Measurements from ENCODE around the gene CAP1.
"Not testable (repeated sequence)": the region's sequence is repeated elsewhere in the genome, so short reads cannot be mapped to it uniquely, and the experiment has no call there.

Gene CAP1

GRCh38 chr1:40030528-40031135 is 9.9 kb upstream of the CAP1 start:
- DNase-seq = no peak

DNA sequence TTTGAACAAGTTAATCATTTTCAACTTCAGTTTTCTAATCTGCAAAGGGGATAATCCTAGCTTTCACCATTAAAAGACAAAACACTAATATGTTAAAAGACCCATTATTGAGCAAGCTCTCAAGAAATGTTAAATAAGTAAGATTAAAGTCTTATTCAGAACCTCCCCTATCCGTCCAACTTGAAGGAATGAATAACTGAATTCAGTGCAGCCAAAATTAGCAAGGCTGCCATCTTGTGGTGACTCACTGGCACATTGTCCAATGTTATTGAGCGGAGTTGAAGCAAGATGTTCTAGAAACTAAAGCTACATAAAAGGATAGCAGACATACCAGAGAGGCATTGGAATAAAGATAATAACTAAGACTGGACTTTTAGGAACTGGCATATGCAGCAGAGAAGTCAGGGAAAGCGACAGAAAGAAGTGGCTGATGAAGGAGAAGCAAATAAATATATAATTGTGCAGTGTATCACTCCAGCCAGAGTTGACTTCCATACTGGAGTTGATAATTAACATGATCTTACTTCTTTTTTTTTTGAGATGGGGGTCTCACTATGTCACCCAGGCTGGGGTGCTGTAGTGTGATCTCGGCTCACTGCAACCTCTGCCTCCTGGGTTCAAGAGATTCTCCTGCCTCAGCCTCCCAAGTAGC is 8.2 kb upstream of the CAP1 start:
- peak in 25 of 56 donors; percentile 1 to 73 (median 22) for DNase-seq

DNA sequence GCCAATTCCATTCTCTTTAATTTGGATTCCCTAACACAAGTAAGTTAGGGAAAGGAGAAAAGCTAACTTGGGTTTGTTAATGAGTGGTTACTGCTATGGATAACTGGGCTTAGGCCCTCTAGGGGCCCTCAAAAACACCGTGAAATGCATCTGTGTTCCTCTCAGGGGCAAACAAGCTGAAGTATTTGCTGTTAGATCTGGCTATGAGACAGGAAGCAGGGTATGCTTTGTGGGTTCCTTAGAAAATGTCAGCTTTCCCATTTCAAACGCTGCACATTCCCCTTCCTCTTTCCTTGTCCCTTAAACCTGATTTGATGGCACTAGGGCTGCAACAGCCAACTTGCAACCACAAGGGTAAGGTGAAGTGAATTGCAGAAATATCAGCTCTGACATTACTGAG is 5.7 kb upstream of the CAP1 start:
- DNase-seq = no peak

- peak in 9 of 56 donors; percentile 2 to 27 (median 12) for DNase-seq
Measured at GRCh38 chr1:40036574-40036973, 4.0 kb upstream of the CAP1 start.

- not testable (repeated sequence) for DNase-seq
Measured at GRCh38 chr1:40037254-40037653, 3.3 kb upstream of the CAP1 start.

- no peak for DNase-seq
Measured at GRCh38 chr1:40038697-40039096, 1.8 kb upstream of the CAP1 start.

- peak in 13 of 56 donors; percentile 26 to 74 (median 54) for DNase-seq
Measured at GRCh38 chr1:40039245-40039756, 1.2 kb upstream of the CAP1 start.

GRCh38 chr1:40039757-40040510 is 595 bp upstream of the CAP1 start:
- peak in 46 of 56 donors; percentile 24 to 76 (median 58) for DNase-seq

- DNase-seq = no peak
Measured at GRCh38 chr1:40041466-40041838, 923 bp downstream of the CAP1 start.

GRCh38 chr1:40042341-40042740 is 1.8 kb downstream of the CAP1 start:
- no peak for DNase-seq

DNA sequence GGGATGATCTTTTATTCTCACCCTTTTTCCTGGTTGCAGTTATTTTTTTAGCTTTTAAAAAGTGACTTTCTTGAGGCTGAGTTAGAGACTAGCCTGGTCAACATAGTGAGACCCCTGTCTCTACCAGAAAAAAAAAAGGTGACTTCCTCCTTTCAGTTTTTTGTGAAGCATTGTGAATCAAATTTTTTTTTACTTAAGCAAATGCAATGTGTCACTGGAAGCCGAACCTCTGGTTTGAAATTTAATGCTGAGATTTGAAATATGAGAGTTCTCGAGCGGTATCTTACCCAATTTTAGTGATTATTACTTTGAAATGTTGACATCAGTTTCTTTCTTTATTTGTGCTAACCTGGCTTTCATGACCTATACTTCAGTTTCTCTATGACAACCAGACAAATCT is 3.6 kb downstream of the CAP1 start:
- DNase-seq = no peak

DNA sequence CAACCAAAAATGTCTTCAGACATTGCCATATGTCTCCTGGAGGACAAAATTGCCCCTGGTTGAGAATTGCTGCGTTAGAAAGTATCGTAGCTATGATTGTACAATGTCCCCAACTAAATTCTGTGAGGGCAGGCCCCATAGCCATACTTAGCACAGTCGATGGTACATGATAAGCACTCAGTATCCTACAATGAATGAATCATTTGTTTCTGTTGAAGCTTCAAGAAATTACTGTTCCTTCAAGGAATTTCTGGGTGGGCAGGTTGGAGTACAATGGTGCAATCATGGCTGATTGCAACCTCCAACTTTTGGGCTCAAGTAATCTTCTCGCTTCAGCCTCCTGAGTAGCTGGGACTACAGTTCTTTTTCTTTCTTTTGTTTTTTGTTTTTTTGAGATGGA is 4.7 kb downstream of the CAP1 start:
- no peak for DNase-seq

GRCh38 chr1:40045766-40046165 is 5.2 kb downstream of the CAP1 start:
- DNase-seq = no peak

- DNase-seq = no peak
Measured at GRCh38 chr1:40047276-40047675, 6.7 kb downstream of the CAP1 start.

DNA sequence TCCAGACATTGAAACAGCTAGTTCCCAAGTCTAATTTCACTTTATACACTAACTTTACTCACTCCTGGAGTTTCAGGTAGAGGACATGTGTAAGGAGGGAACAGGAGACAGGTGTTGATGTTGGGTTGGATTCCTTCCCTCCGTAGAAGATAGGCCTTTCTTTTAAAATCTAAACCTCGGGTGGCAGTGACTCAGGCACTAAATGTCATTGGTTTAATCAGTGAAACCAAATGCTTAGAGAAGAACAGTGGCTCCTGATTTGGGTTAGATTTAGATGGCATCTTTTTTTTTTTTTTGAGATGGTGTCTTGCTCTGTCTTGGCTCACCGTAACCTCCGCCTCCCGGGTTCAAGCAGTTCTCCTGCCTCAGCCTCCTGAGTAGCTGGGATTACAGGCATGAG is 7.2 kb downstream of the CAP1 start:
- DNase-seq = no peak

DNA sequence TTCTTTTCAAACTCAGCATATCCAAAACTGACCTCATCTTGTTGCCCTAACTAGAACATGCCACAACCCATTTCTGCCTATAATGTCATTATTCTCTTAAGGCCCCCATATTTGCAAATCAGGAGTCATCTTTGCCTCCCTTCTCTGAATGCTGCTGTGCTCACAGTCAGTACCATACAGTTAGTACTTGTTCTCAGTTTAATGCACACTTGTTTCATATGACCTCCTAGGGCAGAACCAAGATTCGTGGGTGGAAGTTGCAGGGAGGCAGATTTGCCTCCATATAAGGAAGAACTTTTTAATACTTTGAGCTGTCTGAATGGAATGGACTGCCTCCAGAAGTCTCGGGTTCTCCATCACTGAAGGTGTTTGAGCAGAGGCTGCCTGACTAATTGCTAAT is 9.2 kb downstream of the CAP1 start:
- DNase-seq = peak in 7 of 56 donors; percentile 9 to 36 (median 24)

DNA sequence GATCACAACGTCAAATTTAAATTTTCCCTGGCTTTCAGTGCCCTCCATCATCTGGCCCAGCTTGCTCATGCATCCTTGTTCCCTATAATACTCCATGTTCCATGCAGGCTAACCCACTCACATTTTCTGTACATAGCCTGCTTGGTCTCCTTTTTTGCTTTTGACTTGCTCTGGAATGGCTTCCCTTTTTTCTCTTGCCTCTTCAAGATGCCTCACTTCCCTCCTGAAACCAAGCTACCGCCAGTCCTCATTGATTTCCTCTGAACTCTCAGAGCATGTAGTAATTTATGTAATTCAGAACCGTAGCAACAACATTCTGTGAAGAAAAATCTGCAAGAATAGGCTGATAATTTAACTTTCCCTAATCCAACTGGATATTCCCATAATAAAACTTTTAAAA is 10.3 kb downstream of the CAP1 start:
- no peak for DNase-seq

- DNase-seq = no peak
Measured at GRCh38 chr1:40053138-40053887, 12.8 kb downstream of the CAP1 start.

GRCh38 chr1:40056519-40057309 is 16.2 kb downstream of the CAP1 start:
- DNase-seq = no peak

DNA sequence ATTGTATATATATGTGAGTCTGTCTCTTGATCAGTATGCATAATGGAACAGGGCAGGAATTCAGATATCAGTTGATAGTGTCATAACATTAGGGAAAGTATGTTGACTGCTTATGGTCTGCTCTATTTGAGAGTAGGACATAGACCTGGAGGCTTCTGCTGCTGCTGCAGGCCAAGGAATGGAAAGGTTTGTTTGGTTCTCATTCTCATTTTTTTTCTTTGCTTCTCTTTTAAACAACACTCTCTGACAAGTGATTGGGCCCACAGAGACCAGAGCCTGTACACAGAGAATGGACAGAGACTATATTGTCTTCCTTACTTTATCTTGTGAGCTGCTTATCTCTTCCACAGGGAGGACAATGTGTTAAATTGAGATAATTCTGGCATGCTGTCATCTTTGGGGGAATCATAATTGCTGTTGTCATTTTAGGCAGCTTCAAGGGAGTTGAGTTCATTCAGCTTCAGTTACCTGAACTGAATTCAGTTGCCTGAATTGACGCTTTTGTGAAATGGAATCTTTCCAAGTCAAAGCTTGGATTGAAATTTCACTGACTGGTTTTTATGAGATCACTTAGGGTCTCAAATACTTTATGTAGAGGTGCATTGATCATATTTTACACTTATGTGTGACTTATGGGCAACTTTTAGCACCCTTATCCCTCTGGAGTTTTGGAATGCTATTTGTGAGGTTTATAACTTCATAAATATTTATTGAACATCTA is 16.9 kb downstream of the CAP1 start:
- DNase-seq = no peak

Measured in nucleus accumbens (tissue), 56 donors.